GM19372 (cell line): ENCODE data around the gene SCN10A.

Experiments
- ATAC-seq: cut with Tn5 transposase; IDR thresholded peaks from one replicate; pipeline ENCODE4 v1.9.1; 2021; ENCODE audit warnings: mild to moderate bottlenecking, low read depth, moderate library complexity; ENCODE audit not compliant: unreplicated experiment

The SCN10A gene

GRCh38 chr3:38782148-38782547, 33.9 kb downstream of the SCN10A start:
- ATAC-seq: no peak

DNA sequence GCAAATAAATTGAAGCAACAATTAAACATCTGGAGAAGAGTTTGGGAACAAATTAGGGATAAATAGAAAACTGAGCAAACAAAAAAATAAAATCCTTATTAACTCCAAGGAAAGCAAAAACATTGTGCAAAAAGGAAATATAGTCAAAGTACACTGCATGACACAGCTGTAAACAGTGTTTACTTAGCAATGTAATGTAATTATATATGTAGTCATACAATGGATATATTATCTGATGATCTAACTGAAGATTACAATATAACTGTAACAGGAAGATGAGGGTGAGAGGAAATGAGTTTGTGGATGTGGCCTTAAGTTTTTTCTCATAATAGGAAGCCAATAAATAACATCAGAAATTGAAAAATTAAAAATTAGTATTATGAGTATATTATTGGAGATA, 42.5 kb downstream of the SCN10A start:
- ATAC-seq: no peak

- no peak for ATAC-seq
Observed at GRCh38 chr3:38763569-38763968, 52.4 kb downstream of the SCN10A start.

DNA sequence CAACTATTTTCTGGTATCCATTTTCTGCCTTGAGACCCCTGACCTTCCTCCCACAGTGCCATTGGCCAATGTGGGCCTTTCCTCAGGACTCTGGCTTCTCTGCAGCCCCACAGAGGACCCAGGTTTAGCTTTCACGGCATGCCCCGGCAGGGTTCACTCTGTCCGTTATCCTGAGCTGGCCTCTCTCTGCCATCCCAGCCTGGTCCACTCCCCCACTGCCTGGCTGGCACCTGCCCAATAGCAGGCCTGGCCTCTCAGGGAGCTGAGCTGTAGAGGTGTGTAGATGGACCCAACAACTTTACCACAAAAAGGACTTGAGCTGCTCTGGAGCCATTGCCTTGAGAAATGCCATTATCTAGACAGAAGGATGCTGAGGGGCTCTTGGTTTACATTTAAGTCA, 57.5 kb downstream of the SCN10A start:
- no peak for ATAC-seq

DNA sequence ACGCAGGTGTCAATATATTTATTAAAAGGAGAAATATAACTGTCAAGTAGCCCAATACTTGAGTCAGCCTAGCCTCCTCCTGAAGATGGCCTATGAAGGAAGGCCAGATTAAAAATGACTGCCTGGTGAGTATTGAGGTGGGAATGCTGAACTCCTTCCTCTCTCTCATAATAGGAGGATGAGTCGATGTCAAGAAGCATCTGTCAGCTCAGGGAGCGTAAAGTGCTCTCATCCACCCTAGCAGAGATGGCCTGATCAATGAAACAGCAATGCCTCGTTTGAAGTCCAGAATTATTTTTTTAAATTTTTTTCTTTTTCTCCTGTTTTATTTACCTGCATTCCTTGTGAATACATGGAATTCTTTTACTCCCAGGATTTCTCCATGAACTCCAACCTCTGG, 58.3 kb downstream of the SCN10A start:
- no peak for ATAC-seq

DNA sequence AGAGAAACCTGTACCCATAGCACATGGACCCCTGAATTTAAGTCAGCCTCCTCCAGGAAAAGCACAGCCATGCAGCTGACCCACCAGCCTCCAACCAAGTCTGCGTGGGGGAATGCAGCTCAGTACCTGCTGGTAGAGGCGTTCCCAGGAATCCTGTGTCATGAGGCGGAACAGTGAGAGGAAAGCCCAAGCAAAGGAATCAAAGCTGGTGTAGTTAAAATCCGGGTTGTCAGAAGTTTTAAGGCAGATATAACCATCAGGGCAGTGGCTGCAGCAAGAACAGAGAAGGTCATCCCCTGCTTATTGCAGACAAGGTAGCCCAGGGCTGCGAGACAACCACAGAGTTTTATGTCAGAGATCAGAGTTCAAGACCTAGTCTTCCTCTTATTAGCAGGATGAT, 59.1 kb downstream of the SCN10A start:
- ATAC-seq: no peak

GRCh38 chr3:38755130-38755529, 60.9 kb downstream of the SCN10A start:
- no peak for ATAC-seq

DNA sequence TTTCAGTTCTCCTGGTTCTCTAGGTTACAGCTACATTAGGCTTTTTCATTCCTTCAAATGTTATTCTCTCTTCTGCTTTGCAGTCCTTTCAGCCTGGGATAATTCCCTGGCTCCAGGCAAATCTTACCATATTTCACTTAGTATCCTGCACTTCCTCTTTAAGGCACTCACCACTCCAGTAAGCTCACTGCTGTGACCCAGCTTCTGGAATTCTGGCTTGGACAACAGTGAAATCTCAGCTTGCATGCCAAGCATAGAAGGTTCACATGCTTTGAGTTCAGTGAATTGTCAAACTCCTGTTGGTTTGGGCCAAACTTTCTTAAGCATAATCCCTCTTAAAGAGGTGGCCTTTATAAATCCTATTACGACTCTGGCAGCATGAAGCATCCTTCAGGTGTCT, 69.4 kb downstream of the SCN10A start:
- no peak for ATAC-seq

- ATAC-seq: no peak
Observed at GRCh38 chr3:38743043-38743442, 73.0 kb downstream of the SCN10A start.

DNA sequence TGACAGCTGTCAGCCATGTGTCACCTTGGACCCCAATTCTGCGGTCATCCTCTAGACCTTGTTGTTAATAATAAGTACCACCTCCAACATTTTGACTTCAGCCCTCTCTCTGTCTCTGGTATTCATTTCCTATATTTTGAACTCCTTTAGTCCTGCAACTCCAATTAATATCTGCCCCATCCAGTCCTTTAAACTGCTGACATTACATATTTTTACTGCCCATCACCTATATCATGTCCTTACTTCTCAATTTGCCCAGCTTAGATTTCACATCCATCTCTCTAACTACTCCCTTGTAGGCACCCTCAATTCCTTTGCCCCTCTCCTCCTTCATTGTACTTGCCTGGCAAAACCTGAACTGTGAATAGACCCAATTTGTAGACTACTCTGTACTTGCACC, 73.5 kb downstream of the SCN10A start:
- ATAC-seq: no peak

GRCh38 chr3:38740537-38740936, 75.5 kb downstream of the SCN10A start:
- no peak for ATAC-seq

- ATAC-seq: no peak
Observed at GRCh38 chr3:38739931-38740330, 76.1 kb downstream of the SCN10A start.

GRCh38 chr3:38739396-38739689, 76.7 kb downstream of the SCN10A start:
- no peak for ATAC-seq

DNA sequence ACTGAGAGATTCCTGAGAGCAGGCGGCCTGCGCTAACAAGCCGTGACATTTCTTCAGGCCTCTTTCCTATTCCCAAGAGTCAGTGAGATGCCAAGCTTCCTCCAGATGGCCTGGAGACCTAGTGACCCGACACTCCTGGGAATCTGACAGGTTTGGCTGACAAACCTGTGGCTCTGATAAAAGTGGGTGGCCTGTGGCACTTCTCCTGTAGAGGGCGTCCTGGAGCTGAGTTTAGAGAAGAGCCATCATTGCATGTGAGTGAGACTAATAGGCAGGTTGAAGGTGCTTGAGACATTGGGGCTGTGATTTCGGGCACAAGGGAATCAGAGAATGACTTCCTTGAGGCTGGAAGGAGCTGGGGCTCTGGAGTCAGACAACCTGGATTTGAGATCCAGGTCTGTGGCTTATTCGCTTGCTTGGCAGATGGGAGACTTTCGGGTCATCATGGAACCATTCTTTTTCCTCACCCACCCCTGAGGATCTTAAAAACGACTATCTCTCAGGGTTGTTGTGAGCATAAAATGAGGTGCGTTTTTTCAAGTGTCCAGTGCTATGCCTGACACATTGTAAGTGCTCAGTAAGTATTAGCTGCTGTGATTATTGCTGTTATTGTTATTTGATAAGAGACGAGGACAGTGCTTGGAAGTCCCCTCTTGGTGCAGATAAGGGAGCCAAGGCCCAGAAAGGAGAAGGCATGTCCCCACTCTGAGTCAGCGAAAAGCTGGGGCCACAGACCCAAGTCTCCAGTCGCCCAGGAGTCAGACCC, 77.2 kb downstream of the SCN10A start:
- ATAC-seq: no peak

DNA sequence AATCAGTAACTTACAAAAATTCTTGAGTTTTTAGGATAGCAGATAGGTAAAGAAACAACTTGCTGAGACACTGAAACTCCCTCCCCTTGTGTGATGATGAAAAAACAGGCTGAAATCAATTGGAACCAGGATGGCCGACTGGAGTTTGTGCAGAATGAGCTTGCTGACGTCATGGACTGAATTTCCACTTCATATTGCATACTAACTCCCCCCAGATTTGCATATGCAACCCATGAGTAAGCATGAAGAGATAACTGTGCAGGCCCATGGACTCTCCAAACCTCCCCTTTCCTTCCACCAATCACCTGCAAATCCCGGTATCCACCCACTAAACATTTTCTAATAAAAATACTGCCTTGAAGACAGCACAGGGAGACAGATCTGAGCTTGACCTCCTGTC, 84.5 kb downstream of the SCN10A start:
- no peak for ATAC-seq

- ATAC-seq: no peak
Observed at GRCh38 chr3:38730281-38730680, 85.7 kb downstream of the SCN10A start.

DNA sequence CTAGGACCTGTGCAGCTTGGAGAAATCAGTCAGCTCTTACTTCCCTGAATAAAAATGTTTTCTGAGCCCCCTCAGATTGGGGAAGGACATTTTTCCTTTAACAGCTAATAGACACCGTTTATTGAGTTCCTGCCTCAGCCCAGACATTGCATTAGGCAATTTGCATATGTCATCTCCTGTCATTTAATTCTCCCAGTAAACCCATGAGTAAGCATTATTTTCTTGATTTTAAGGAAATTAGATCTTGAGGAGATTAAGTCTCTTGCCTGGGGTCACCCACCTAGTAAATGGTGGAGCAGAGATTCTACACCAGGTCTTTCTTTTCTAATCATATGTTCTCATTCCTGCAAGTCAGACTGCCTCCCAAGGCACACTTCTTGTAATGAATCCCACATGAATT, 88.0 kb downstream of the SCN10A start:
- no peak for ATAC-seq

- ATAC-seq: no peak
Observed at GRCh38 chr3:38726751-38727150, 89.3 kb downstream of the SCN10A start.

GRCh38 chr3:38725726-38726419, 90.1 kb downstream of the SCN10A start:
- no peak for ATAC-seq

DNA sequence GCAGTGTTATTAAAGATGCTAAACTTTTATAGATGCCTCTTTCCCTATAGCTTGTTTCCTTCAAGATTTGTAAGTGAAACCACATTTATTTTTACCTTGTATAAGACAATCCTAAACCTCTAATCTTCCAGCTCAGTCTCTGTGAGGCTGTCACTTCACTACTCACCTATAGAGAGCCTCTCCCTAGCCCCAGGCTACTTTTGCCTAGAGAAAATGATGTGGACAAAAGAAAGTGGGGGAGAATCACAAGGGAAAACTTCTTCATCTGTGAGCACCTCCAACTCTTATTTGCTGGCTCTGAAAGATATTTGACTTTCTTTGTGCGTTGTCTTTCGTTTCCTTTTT, 91.7 kb downstream of the SCN10A start:
- ATAC-seq: no peak

GRCh38 chr3:38723569-38724391, 92.2 kb downstream of the SCN10A start:
- ATAC-seq: no peak
